ENCODE data around the gene CST1.
"Not testable (repeated sequence)": the region's sequence is repeated elsewhere in the genome, so short reads cannot be mapped to it uniquely, and the experiment has no call there.

Gene CST1

DNA sequence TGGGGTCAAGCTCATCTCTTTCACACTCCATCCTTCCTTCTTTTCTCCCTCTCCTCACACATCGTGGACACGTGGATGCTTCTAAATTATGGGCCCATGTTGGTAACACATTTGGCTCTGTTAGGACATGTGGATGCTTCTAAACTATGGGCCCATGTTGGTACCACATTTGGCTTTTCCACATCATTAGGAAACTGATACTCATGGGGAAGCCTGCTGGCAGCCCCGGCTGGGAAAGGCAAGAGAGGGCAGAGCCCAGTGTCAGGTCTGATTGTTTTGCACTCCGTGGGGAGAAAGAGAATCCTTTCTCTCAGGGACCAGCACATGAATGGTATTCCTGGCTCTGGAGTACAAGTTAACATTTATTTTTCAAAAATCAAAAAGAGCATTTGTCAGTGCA is 4.0 kb upstream of the CST1 start:
- no peak for DNase-seq (ENCODE audit: low spot score)

DNA sequence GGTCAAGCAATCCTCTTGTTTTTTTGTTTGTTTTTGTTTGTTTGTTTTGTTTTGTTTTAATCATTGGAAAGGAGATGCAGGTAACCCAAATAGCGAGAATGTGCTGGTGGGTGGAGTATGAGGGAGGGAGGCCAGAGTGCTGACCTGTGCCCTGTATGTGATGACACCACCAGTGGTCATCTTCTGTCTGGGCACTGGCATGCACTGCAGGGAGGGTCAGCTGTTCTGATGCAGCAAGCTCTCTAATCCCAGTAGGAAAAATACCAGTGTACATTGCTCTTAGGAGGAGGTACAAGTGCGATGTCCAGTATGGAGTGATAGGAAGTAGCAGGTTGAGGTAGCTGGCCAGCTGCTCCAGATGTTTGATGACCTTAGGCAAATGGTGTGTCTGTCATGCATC is 2.9 kb upstream of the CST1 start:
- no peak for DNase-seq (ENCODE audit: low spot score)

- no peak for DNase-seq (ENCODE audit: low spot score)
Measured at GRCh38 chr20:23753194-23753548, 2.4 kb upstream of the CST1 start.

GRCh38 chr20:23752481-23753193 is 1.9 kb upstream of the CST1 start:
- DNase-seq (ENCODE audit: low spot score), result no peak

GRCh38 chr20:23752019-23752418 is 1.3 kb upstream of the CST1 start:
- DNase-seq (ENCODE audit: low spot score), result no peak

- DNase-seq (ENCODE audit: low spot score), result no peak
Measured at GRCh38 chr20:23749746-23750145, 989 bp downstream of the CST1 start.

GRCh38 chr20:23748975-23749374 is 1.8 kb downstream of the CST1 start:
- not testable (repeated sequence) for DNase-seq (ENCODE audit: low spot score)

- not testable (repeated sequence) for DNase-seq (ENCODE audit: low spot score)
Measured at GRCh38 chr20:23747551-23747950, 3.2 kb downstream of the CST1 start.

- DNase-seq (ENCODE audit: low spot score), result not testable (repeated sequence)
Measured at GRCh38 chr20:23747092-23747491, 3.6 kb downstream of the CST1 start.

DNA sequence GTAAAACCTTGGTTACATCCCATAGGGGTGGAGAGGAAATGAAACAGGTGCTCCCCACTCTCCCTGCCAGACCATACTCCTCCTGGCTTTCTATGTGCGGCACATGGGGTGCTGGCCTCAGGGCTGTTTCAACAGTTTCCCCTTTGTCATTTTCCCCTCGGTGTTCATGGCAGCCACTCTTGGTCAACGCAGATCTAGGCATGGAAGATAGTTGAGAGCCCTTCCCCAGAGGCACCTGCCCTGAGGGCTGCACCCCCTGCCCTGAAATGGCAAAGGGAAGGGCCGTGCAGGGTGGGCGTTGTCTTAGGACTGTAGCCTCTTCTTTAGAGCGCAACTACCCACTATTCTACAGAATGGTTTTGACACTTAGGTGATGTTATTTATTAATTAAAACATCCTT is 4.4 kb downstream of the CST1 start:
- no peak for DNase-seq (ENCODE audit: low spot score)

GRCh38 chr20:23745247-23745646 is 5.5 kb downstream of the CST1 start:
- DNase-seq (ENCODE audit: low spot score), result no peak

DNA sequence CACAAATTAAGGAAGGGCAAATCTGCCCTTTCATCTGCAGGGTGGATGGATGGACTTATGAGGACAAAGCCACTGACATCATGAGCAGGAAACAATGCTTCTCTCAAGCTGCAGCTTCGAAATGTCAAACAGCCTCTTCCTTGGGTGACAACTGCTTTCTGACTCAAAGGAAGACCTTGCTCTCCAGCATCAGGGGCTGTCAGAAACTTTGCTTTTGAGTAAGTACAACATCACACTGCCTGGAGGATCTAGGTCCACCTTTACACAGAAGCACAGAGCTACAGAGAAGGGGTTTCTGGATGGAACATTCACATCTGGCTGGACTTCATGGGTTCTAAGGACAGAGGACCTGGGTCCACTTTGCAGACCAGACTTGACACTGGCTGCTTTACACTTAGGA is 5.9 kb downstream of the CST1 start:
- no peak for DNase-seq (ENCODE audit: low spot score)

GRCh38 chr20:23735391-23735790 is 15.3 kb downstream of the CST1 start:
- not testable (repeated sequence) for DNase-seq (ENCODE audit: low spot score)

DNA sequence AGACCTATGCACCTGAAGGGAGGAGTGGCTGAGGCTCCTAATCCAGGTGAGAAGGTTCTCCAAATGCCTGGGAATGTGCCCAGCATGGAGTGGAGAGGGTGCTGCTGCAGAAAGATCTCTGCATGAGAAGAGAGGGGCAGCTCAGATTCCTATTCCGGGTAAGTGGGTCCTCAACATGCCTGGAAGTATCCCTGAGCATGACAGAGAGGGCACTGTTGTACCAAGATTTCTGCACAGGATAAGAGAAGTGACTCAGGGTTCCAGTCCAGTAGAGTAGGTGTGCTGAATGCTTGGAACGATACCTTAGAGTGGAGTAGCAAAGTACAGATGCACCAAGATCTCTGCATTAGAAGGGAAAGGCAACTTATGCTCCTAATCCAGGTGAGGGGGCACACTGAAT is 15.8 kb downstream of the CST1 start:
- not testable (repeated sequence) for DNase-seq (ENCODE audit: low spot score)

GRCh38 chr20:23734440-23734839 is 16.3 kb downstream of the CST1 start:
- not testable (repeated sequence) for DNase-seq (ENCODE audit: low spot score)

DNA sequence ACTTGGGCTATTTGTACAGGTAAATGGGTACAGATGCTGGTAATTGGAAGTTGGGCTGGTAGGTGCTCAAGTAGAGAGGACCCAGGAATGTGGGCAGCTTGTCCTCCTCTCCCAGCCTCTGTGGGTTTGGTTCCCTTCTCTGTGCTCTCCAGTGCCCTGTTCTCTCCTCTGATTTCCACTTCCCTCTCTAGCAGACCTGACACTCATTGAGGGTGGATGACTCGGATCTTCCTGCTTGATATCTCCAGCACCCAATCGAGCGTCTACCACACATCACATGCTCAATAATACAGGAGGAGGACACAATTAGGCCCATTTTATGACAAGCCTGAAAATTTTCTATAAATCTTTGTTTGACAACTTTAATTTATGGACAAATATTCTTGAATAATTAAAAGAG is 23.7 kb downstream of the CST1 start:
- DNase-seq (ENCODE audit: low spot score), result no peak

- DNase-seq (ENCODE audit: low spot score), result no peak
Measured at GRCh38 chr20:23725102-23725501, 25.6 kb downstream of the CST1 start.

GRCh38 chr20:23723659-23724307 is 27.0 kb downstream of the CST1 start:
- peak; percentile 58 for DNase-seq (ENCODE audit: low spot score)

DNA sequence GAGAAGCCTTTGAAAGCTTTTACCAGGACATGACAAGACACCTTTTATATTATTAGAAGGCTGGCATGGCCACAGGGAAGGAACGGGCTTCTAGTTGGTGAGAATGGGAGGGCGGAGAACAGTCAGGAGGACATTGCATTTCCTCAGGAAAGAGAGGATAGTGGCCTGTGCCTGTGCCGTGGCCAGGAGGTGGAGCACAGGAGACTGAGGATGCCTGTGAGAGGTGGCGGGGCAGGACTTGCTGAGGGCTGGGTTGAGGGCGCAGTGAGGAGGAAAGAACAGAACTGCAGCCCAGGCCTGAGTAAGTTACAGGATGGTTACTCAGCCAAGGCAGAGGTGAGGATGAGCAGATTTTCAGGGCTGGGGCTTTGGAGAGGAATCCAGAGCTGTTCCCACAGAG is 27.9 kb downstream of the CST1 start:
- not testable (repeated sequence) for DNase-seq (ENCODE audit: low spot score)

GRCh38 chr20:23721962-23722361 is 28.8 kb downstream of the CST1 start:
- DNase-seq (ENCODE audit: low spot score), result no peak

GRCh38 chr20:23719351-23719750 is 31.4 kb downstream of the CST1 start:
- DNase-seq (ENCODE audit: low spot score), result not testable (repeated sequence)

- DNase-seq (ENCODE audit: low spot score), result not testable (repeated sequence)
Measured at GRCh38 chr20:23711778-23712177, 39.0 kb downstream of the CST1 start.

DNA sequence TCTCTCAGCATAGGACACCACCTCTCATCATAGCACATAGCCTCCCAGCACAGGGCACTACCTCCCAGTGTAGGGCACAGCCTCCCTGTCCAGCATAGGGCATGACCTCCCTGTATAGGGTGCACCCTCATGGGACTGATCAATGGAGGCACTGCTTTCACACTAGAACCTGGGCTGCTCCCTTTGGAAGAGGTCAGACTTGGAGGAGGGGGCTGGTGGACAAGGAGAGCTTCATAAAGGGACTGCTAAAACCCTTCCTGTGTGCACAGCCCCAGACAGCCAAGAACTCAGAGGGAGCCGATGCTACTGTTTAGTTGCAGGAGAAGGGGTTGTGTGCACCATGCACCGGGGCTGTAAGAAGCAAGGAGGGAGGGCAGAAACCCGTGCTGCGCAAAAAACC is 40.0 kb downstream of the CST1 start:
- no peak for DNase-seq (ENCODE audit: low spot score)

DNA sequence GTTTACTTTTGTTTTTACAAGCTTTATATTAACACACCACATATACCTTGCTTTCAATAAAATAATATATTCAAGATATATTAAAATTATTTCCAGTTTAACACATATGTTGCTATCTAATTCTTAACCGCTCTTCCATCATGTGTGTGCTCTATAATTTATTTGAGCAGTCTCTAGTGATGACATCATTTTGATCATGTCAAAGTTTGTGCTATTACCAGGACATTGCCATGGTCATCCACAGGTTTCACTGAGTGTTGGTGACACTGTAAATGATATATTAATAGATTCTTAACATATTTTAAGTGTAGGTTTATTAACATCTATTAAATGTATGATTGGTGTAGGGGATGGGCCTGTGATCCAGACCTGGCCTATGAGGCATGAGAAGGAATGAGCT is 44.8 kb downstream of the CST1 start:
- DNase-seq (ENCODE audit: low spot score), result no peak
